Keratinocyte (primary cell): ENCODE measurements around the gene KANTR.

Source experiments
- EZH2 ChIP-seq: IDR thresholded peaks from one replicate; pipeline ENCODE4 v1.6.1; 2012; ENCODE audit warnings: inconsistent platforms, mild to moderate bottlenecking, low read length, moderate library complexity
- TF ChIP-seq, protein P1 (sequence below), 3 experiments: IDR thresholded peaks in 1 of 3; conservative IDR thresholded peaks in 1 of 3; optimal IDR thresholded peaks in 1 of 3; 2 replicates in 2 of 3; 3 replicates in 1 of 3; pipeline versions ENCODE3 to v1.5.1; 2011; ENCODE audit warnings: low read length in 3 of 3, mild to moderate bottlenecking in 3 of 3, moderate library complexity in 2 of 3, control low read depth in 1 of 3, inconsistent platforms in 1 of 3; ENCODE audit not compliant: insufficient read depth in 2 of 3; ENCODE audit errors: extremely low read depth in 1 of 3

GRCh38 chrX:53093177-53093655 lies 726 bp upstream of the KANTR start:
- TF ChIP-seq, protein P1, sequence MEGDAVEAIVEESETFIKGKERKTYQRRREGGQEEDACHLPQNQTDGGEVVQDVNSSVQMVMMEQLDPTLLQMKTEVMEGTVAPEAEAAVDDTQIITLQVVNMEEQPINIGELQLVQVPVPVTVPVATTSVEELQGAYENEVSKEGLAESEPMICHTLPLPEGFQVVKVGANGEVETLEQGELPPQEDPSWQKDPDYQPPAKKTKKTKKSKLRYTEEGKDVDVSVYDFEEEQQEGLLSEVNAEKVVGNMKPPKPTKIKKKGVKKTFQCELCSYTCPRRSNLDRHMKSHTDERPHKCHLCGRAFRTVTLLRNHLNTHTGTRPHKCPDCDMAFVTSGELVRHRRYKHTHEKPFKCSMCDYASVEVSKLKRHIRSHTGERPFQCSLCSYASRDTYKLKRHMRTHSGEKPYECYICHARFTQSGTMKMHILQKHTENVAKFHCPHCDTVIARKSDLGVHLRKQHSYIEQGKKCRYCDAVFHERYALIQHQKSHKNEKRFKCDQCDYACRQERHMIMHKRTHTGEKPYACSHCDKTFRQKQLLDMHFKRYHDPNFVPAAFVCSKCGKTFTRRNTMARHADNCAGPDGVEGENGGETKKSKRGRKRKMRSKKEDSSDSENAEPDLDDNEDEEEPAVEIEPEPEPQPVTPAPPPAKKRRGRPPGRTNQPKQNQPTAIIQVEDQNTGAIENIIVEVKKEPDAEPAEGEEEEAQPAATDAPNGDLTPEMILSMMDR (optimal IDR thresholded peaks at IDR 0.05 in 1 of 3, IDR thresholded peaks at IDR 0.05 in 1 of 3, conservative IDR thresholded peaks at IDR 0.05 in 1 of 3; ENCODE audit: extremely low read depth in 1 of 3, insufficient read depth in 2 of 3, low read length in 3 of 3) = peak; percentile 38 to 60 (median 49)
- no peak for TF ChIP-seq EZH2
